Endothelial cell of hepatic sinusoid (primary cell): Measurements from ENCODE around the gene CDT1.

ENCODE experiments used
- in situ Hi-C: cut with HindIII; loops from 2 replicates; pipeline ENCODE4 v1.10.0; 2017; ENCODE audit warnings: low sequenced_read_pairs

The CDT1 gene

DNA sequence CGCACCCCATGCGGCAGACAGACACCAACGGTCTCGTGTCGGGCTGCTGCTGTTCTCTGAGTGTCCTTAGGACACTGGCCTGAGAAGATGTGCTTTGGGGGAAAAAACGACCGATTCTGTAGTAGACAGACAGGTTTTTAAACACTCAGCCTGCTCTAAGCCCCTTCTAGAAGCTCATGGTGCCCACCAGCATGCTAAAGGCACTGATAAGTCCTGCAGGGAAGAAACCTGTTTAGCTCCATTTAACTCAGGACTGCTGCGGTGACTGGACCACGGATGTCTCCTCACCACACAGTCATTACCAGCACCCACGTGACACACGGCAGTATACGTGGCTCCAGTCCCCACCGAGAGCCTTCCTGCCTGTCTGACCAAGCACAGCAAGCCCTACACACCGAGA lies 27.2 kb downstream of the CDT1 start:
- in situ Hi-C loops: no loop called here

DNA sequence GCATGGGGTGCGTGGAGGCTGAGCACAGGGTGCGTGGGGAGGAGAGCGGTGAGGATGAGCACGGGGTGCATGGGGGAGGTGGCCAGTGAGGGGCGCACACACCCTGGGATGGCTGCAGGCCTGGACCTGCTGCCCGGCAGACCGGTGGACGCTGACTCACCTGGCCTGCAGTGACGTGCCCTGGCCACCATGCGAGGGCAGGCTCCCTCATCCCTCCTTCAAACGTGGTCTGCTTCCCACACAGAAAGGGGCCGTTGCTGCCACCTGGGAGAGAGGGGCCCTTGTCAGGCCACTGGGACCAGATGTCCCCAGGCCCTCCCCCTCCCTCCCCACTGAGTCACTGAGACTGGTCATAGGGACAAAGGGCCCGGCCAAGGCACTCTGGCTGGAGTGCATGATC lies 28.2 kb downstream of the CDT1 start:
- in situ Hi-C loops: no loop called here

DNA sequence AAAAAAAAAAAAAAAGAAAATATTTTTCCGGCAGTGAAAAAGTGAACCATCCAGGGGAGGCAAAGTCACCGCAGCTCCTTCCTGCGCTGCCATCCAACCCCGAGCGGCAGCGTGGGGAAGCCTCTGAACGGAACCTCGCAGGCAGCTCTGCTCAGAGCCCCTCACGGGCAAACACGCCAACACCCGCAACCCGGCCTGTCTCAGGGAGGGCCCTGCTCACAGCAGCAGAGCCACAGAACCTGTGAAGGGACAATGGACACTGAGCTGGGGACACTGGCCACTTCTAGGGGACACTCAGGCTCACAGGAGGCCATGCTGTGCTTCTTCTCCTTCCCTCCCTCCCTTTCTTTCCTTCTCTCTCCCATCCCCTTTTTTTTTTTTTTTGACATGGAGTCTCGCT lies 29.5 kb downstream of the CDT1 start:
- in situ Hi-C loops: no loop called here

DNA sequence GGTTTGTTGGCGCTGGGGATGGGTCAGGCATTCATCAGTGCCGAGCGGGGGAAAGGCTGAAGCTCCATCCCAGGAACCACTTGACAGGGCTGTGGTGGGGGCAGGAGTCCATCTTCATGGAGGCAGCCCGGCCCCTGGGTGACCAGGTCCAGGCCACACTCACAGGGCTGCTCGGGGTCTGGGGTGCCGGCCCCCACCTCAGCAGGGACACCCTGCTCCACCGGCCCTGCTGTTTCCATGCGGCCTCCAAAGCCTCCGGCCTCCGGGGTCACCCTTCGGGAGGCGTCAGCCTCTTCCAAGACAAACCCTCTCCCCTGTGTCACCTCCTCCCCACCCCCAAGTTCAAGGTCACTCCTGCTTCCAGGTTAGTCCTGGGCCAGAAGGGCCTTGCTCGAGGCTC lies 31.1 kb downstream of the CDT1 start:
- in situ Hi-C loops: no loop called here

DNA sequence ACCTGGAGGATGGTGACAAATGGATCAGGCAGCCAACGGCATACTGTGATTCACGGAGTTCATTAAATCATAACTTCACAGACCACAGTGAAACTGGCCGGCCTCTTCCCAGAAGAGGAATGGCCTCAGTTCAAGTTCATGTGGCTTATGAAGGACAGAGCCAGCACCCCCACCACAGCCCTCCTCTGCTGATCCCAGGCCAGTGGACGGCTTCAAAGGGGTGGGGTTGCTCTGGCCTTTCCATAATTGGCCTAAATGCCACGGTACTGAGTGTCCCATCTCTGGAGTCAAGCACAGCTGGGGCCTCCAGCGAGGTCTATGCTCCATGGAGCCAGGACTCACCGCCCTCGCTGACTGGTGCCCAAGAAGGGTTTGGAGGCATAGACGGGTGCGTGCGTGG lies 31.8 kb downstream of the CDT1 start:
- in situ Hi-C loops: no loop called here

DNA sequence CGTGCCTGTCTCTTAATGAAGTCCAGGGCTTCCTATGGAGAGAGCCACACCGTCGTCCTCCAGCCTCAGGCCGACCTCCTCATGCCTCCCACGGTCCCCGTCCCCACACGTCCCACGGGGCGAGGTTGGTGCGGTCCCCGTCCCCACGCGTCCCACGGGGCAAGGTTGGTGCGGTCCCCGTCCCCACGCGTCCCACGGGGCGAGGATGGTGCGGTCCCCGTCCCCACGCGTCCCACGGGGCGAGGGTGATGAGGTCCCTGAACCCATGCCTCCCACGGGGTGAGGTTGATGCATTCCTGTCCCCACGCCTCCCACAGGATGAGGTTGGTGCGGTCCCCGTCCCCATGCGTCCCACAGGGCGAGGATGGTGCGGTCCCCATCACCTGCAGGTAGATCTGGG lies 32.2 kb downstream of the CDT1 start:
- in situ Hi-C loops: no loop called here

DNA sequence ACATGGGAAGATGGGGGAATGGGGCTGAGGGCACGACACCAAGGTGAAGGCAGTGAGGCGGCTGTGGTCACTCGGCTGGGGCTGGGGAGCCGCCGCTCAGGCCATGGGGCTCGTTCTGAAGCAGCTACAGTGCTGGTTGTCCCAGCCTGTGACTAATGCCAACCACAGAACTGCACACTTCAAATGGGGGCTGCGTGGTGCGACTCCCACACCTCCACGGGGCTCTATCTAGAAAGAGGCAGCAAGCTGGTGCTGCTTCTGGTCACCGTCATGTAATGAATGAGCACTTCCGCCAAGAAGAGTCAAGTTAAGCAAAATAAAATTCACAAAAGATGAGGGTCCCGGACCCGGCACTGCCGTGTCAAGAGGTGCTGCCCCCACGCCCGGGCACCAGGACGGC lies 33.2 kb downstream of the CDT1 start:
- in situ Hi-C loops: no loop called here

DNA sequence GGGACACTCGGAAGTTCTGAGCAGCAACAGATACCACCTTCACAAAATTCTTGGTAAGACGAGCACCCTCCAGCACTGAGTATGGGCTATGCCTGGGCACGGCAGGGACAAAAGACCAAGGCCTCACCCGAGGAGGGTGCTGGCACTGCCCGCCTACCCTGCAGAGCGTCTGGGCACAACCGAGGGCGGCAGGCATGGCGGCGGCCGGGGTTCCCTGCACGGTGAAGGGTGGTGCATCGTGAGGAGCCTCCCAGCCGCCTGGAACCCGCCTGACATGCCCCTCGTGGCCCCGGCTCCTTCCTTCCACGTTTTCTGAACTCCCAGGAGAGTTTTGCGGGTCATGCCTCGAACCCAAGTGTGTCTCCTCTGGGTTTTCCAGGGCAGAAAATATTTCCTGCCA lies 34.2 kb downstream of the CDT1 start:
- in situ Hi-C loops: no loop called here

DNA sequence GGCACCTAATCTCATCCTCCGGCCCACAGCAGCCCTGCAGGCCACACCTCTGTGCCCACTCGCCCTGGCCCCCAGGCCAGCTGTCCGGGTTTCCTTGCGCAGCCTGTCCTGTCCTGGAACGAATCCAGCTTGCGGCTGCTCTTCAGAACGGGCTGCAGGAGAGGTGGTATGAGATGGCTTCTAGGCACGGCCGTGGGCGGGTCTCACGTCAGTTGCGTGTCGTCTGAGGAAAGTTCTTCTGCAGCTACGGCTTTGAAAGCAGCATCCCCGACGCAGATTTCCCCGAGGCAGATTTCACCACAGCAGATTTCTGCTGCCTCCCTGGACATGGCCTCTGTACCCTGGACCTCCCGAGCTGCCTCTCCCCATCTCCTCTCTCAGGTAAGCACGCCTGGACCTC lies 35.0 kb downstream of the CDT1 start:
- in situ Hi-C loops: no loop called here

DNA sequence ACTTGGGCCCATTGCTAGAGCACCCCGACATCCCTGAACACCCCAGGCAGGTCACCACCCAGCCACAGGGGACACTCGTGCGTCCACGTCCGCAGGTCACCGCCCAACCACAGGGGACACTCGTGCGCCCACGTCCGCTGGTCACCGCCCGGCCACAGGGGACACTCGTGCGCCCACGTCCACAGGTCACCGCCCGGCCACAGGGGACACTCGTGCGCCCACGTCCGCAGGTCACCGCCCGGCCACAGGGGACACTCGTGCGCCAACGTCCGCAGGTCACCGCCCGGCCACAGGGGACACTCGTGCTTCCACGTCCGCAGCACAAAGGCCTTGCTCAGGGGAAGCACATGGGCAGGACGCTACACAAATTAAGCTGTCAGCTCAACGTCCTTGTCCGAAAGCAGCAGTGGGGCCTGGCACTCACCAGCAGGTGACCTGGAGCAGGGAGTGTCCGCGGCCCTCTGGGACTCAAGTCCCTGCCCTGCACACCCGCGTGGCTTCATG lies 35.5 kb downstream of the CDT1 start:
- in situ Hi-C loops: no loop called here

DNA sequence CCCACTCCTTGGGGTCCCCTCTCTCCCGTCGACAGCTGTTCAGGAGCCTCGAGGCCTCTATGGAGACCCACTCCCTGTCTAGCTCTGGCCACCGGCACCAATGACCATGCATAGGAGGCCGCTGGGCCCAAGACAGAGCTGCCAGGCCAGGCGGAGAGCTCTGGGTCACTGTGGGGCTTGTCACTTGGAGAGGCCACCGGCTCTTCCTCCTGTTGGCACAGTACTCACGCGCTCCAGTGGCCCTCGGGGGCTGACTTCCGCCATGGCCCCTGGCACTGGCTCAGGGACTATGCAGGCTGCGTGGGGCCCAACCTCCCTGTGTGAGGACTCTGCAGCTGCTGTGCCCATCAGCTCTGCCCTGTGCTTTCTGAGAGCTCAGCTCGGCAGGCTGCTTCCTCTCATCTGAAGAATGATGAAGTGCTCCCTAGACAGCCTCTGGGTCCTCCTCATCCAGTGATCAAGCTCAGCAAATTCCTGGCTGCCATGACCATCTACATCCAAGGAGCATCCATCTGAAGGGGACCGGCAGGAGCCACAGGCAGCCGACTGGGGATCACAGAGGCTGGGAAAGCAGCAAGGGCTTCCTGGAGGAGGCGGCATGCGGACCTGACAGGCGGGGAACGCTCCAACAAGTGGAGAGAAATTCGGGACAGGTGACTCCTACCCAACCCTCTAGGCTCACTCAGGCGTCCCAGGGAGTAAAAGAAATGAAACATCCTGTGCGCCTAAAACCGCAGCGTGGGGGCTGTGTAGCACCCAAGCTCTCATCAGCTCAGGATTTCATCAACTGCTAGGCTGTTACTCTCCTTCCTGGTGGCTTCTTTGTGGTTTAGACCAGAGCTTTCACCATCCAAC lies 36.4 kb downstream of the CDT1 start:
- in situ Hi-C loops: no loop called here

DNA sequence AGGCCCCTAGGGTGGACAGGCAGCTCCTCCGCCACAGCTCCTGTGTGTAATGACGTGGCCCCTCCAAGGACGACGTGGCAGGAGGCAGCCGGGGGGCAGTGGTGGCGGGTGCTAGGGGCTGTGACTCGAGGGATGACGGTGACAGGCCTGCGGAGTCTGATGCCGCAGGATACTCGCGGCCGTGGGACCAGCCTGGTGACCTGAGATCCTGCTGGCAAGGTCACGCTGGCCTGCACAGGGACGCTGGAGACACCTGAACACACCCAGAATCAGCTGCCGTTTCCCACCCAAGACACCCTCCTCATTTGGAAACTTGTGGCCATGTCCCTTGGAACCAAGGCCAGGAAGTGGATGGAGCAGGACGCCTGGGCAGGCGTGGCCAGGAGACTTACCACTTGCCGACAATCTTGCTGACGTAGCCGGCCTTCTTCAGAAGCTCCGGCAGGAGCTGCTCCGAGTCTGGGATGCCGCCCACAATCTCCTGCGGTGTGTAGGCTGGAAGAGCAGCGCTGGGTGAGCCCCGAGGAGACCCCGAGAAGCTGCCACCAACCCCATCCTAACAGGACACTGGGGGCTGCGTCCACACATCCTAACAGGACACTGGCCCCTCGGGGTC lies 37.1 kb downstream of the CDT1 start:
- in situ Hi-C loops: no loop called here

DNA sequence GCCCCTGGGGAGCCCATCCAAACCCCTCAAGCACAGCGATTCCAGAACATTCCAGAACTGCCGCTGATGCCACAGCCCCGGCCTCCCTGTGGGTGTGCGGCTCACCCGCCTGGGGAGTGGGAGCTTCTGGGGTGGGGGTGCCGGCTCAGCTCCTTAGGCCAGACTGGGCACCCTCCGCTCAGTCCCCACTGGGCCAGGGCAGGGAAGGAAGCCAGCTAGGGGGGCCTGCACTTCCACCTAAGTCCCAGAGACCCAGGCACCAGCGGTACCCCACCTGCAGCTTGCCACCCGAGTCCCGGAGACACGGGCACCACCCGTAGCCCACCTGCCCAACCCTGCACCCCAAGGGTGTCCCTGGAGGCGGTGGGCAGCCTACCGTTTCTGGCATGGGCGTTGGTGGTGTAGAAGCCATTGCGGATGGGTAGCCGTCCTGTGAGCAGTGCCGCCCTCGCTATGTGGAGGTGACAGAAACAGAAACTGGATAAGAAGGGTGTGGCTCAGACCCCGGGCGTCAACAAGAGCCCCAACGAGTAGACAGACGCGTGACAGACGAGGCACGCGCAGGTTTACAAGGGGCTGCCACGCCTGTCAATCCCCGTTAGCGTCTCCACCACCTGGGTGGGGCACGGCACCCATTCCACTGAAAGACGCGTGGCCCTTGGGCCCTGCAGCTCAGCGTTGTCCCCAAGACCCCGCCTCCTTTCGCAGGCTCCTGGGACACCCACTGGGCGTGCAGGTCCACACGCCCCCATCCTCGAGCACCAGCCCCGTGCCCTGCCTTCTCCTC lies 38.1 kb downstream of the CDT1 start:
- in situ Hi-C loops: no loop called here

DNA sequence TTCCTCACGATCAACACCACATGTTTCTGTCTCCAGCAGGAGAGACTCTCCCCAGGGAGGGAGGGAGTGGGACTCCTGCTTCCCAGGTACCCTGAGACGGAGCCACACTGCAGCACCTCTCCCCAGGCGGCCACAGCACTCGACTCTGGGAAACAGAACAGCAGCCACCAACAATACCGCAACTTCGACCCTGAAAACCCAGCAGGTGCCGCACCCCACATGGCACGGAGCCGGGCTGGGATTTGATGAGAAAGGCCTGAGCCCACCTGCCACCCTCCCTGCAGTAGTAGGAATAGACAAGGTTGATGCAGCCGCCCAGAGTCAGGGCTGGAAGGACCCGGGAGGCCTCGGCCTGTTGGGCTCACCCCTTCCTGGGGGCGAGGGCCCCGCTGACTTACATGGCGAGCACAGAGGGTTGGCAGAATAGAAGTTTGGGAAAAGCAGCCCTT lies 38.7 kb downstream of the CDT1 start:
- in situ Hi-C loops: no loop called here

DNA sequence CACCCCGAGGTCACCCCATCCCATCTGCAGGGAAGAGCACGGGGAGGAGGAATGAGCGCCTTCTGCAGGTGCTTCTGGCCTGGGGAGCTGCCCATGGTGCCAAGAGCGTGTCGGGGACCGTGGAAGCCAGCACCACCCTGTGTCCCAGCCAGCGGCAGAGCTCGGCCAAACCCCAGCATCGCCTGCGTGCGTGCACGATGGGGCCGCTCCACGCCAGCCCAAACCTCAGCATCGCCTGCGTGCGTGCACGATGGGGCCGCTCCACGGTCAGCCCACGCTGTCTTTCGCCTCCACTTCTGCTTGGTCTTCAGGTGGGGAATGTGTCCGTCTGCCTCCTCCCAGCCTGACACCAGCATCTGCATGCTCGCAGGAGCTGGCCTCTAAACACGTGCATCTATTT lies 39.2 kb downstream of the CDT1 start:
- in situ Hi-C loops: no loop called here

DNA sequence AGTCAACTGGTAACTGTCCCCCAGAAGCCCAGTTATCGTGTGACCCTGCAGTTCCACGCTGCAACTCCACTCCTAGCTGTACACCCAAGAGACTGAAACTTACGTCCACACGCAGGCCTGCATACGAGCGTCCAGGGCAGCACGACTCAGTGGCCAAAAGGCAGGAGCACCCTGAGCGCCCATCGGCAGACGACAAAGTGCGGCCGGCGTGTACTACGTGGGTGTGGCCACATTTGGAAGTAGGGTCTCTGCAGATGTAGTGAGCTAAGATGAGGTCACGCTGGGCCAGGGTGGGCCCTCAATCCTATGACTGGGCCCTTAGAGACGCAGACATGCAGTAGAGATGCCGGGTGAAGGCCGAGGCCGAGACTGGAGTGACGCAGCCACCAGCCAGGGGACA lies 39.7 kb downstream of the CDT1 start:
- in situ Hi-C loops: no loop called here

DNA sequence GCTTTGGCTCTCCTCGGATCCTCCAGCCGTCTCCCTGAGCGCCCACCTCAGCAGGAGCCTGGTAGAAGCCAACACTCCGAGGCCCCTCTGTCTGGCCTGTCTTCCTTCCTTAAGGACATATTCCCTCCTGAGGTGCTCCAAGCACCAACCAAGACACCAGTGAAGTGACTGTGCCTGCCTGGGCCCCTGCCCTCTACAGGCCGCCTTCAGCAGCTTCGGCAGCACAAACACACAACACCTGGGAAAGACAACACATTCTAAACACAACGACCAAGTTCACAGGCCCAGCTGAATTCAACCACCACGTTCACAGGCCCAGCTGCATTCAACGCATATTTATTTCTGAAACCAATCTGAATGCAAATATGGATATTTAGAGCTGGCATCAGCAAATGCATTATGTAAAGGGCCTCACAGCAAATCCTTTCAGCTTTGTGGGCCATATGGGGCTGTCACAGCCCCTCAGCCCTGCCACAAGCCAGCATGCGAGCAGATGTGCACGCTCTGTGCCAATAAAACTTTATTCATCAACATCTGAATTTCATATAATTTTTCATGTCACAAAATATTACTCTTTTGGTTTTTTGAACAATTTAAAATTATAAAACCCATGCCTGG lies 40.9 kb downstream of the CDT1 start:
- in situ Hi-C loops: no loop called here

DNA sequence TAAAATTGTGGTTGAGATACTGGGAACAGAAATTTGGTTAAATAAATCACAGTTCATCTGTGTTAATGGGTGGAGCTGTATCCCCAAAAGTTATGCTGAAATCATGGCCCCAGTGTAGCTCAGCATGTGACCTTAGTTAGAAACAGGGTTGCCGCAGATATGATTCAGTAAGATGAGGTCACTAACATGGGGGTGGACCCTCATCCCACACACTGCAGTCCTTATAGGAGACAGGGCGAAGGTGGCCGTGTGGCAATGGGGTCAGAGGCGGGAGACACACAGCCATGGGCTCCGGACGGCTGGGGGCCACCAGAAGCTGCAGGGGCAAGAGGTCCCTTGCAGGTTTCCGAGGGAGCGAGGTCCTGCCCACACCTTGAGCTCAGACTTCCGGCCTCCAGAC lies 42.5 kb downstream of the CDT1 start:
- in situ Hi-C loops: no loop called here

DNA sequence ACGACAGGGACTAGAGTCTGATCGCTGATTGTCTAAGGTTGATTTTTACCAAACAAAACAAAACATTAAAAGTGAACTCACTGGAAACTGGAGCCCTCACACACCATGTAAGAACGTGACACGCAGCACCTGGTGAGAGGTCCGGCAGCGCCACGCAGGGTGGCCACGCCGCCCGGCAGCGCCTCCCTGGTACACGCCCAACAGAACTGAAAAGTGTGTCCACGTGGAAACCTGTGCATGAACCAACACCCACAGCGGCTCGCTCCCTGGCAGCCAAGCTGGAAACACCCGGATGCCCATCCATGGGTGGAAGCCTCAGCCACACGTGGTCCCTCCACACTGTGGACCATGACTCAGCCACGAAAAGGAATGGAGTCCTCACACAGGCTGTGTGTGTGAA lies 44.1 kb downstream of the CDT1 start:
- in situ Hi-C loops: no loop called here

DNA sequence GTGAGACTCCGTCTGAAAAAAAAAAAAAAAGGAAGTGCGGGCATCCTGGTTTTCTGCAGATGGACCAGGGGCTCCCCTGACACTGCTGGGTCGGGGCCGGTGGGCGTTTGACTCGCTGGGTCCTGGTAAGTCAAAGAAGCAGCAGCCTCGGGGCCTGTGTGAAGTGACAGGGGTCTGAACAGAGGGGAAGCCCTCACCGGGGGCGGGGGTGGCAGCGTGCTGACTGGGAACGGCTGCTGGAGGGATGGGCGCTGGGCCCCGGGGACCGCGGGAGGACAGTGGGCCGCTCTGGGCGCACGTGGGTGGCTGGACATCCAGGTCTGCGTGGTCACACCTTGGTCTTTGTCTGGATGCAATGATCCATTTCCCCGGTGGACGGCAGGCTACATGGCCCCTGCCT lies 45.0 kb downstream of the CDT1 start:
- in situ Hi-C loops: no loop called here

DNA sequence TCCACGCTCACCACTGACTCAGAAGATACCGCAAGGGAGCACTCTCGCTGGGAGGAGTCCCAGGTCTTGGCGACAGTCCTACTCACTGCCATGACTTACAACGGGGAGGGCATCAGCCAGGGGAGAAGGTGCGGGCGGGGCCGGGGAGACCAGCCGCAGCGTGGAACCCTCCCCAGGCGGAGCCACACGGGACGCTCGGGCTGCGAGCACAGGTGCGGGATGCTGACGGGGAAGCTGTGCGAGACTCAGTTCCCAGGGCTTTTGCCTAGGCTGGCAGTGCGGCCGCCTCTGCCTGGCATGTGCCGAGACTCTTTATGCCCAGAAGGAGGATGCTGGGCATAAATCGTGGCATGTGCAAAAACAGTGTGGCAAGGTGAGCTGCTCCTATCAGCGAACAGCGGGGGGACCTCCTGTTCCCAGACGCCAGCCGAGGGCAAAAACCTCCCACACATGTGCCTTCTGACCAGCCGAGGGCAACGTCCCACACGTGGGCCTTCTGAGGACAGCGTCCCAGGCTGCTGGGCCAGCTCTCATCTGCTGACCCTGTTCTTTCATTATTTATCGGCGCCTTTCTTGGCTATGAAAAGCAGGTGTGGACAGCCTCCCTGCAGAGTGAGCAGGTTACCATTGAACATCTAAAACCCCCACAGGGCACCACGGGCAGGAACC lies 47.1 kb downstream of the CDT1 start:
- in situ Hi-C loops: loop anchor here (25.0 kb wide), 1 partner anchor 88 kb away; no protein-coding TSS in a partner anchor
